ENCODE data around the gene NAGS.
A peak's percentile ranks its signal among the peaks of the same experiment; 100 is the strongest.
"Not testable (repeated sequence)": the region's sequence is repeated elsewhere in the genome, so short reads cannot be mapped to it uniquely, and the experiment has no call there.

Gene NAGS

GRCh38 chr17:44008205-44008909 lies 3.9 kb downstream of the NAGS start:
- no peak for DNase-seq

GRCh38 chr17:44010966-44011647 lies 6.7 kb downstream of the NAGS start:
- no peak for DNase-seq

- DNase-seq = no peak
Measured at GRCh38 chr17:44011876-44012275, 7.5 kb downstream of the NAGS start.

GRCh38 chr17:44012391-44012790 lies 8.0 kb downstream of the NAGS start:
- DNase-seq = no peak

- DNase-seq = no peak
Measured at GRCh38 chr17:44012874-44013273, 8.5 kb downstream of the NAGS start.

GRCh38 chr17:44014133-44014436 lies 9.7 kb downstream of the NAGS start:
- DNase-seq = no peak

- peak; percentile 84 for DNase-seq
Measured at GRCh38 chr17:44014437-44015172, 10.2 kb downstream of the NAGS start, which contains the start of gene TMEM101. Gene TMEM101, minus strand, starts transcription at chr17:44014963. Its CDS starts 11 bp downstream, at chr17:44014952.

- DNase-seq = not testable (repeated sequence)
Measured at GRCh38 chr17:44021227-44021626, 16.8 kb downstream of the NAGS start.

- DNase-seq = no peak
Measured at GRCh38 chr17:44022246-44022645, 17.8 kb downstream of the NAGS start.

- DNase-seq = no peak
Measured at GRCh38 chr17:44023545-44024270, 19.3 kb downstream of the NAGS start.

GRCh38 chr17:44024271-44024663 lies 19.8 kb downstream of the NAGS start:
- peak; percentile 90 for DNase-seq

GRCh38 chr17:44024853-44025252 lies 20.4 kb downstream of the NAGS start:
- no peak for DNase-seq

- DNase-seq = no peak
Measured at GRCh38 chr17:44029736-44030135, 25.3 kb downstream of the NAGS start.

GRCh38 chr17:44030482-44030881 lies 26.1 kb downstream of the NAGS start:
- no peak for DNase-seq

- no peak for DNase-seq
Measured at GRCh38 chr17:44033861-44034408, 29.5 kb downstream of the NAGS start.

- DNase-seq = not testable (repeated sequence)
Measured at GRCh38 chr17:44034688-44035087, 30.3 kb downstream of the NAGS start.

- DNase-seq = no peak
Measured at GRCh38 chr17:44037471-44037870, 33.0 kb downstream of the NAGS start.

GRCh38 chr17:44038604-44039011 lies 34.2 kb downstream of the NAGS start:
- DNase-seq = peak; percentile 89

- DNase-seq = no peak
Measured at GRCh38 chr17:44039829-44040635, 35.6 kb downstream of the NAGS start.

- no peak for DNase-seq
Measured at GRCh38 chr17:44043272-44043696, 38.9 kb downstream of the NAGS start.

- DNase-seq = no peak
Measured at GRCh38 chr17:44044071-44044470, 39.6 kb downstream of the NAGS start.

- DNase-seq = no peak
Measured at GRCh38 chr17:44045486-44045885, 41.1 kb downstream of the NAGS start.

Measured in NCI-H524 treated with DMSO at 0.1 percent for 48 hours (cell line).